ENCODE data around the gene THEMIS. TPM values are rescaled to one million over a fixed set of nuclear protein-coding genes. Genes with fewer than 3 reads are reported as not detected.

Gene THEMIS
- polyA plus RNA-seq, 1 donor from 2014 or later: not detected

GRCh38 chr6:127832381-127832780, 68.5 kb downstream of the THEMIS start:
- no peak overlapping the region for H3K9ac ChIP-seq (ENCODE audit: low read length)
- no peaks in the 10 kb centered on the region for H3F3A ChIP-seq (ENCODE audit: insufficient read depth, low read length, poor library complexity, severe bottlenecking)
- no peaks in the 10 kb centered on the region for H4K20me1 ChIP-seq (ENCODE audit: insufficient read depth)
- no peak overlapping the region for H2AFZ ChIP-seq (ENCODE audit: low read depth, low read length)
- no peak overlapping the region for H3K4me2 ChIP-seq (ENCODE audit: low read length)
- no peaks in the 10 kb centered on the region for H3K36me3 ChIP-seq (ENCODE audit: insufficient read depth, low read length)
- H3K9me3 ChIP-seq (ENCODE audit: low read length): no peaks in the 10 kb centered on the region
- no peaks in the 10 kb centered on the region for H3K9me2 ChIP-seq (ENCODE audit: insufficient read depth, low read length)
- no peak overlapping the region for H3K4me3 ChIP-seq (ENCODE audit: low read length)
- H3K79me2 ChIP-seq (replicated peaks; ENCODE audit: insufficient read depth, low read length): no peaks in the 10 kb centered on the region
- H3K27ac ChIP-seq (ENCODE audit: low read length): no peak overlapping the region
- TF ChIP-seq, protein P1, sequence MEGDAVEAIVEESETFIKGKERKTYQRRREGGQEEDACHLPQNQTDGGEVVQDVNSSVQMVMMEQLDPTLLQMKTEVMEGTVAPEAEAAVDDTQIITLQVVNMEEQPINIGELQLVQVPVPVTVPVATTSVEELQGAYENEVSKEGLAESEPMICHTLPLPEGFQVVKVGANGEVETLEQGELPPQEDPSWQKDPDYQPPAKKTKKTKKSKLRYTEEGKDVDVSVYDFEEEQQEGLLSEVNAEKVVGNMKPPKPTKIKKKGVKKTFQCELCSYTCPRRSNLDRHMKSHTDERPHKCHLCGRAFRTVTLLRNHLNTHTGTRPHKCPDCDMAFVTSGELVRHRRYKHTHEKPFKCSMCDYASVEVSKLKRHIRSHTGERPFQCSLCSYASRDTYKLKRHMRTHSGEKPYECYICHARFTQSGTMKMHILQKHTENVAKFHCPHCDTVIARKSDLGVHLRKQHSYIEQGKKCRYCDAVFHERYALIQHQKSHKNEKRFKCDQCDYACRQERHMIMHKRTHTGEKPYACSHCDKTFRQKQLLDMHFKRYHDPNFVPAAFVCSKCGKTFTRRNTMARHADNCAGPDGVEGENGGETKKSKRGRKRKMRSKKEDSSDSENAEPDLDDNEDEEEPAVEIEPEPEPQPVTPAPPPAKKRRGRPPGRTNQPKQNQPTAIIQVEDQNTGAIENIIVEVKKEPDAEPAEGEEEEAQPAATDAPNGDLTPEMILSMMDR (IDR thresholded peaks at IDR 0.05; ENCODE audit: poor library complexity, severe bottlenecking): no peak
- TF ChIP-seq TAF1 (IDR thresholded peaks at IDR 0.05; ENCODE audit: low read depth) (no peak), MXI1 (conservative IDR thresholded peaks at IDR 0.05; ENCODE audit: poor library complexity, severe bottlenecking) (no peak), RAD21 (conservative IDR thresholded peaks at IDR 0.05) (no peak), EZH2 (IDR thresholded peaks at IDR 0.05; ENCODE audit: borderline replicate concordance, insufficient read depth, low read length, poor library complexity, severe bottlenecking) (no peak)
- TF ChIP-seq, protein P2, sequence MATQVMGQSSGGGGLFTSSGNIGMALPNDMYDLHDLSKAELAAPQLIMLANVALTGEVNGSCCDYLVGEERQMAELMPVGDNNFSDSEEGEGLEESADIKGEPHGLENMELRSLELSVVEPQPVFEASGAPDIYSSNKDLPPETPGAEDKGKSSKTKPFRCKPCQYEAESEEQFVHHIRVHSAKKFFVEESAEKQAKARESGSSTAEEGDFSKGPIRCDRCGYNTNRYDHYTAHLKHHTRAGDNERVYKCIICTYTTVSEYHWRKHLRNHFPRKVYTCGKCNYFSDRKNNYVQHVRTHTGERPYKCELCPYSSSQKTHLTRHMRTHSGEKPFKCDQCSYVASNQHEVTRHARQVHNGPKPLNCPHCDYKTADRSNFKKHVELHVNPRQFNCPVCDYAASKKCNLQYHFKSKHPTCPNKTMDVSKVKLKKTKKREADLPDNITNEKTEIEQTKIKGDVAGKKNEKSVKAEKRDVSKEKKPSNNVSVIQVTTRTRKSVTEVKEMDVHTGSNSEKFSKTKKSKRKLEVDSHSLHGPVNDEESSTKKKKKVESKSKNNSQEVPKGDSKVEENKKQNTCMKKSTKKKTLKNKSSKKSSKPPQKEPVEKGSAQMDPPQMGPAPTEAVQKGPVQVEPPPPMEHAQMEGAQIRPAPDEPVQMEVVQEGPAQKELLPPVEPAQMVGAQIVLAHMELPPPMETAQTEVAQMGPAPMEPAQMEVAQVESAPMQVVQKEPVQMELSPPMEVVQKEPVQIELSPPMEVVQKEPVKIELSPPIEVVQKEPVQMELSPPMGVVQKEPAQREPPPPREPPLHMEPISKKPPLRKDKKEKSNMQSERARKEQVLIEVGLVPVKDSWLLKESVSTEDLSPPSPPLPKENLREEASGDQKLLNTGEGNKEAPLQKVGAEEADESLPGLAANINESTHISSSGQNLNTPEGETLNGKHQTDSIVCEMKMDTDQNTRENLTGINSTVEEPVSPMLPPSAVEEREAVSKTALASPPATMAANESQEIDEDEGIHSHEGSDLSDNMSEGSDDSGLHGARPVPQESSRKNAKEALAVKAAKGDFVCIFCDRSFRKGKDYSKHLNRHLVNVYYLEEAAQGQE (IDR thresholded peaks at IDR 0.05; ENCODE audit: borderline replicate concordance): no peak
- no peaks in the 10 kb centered on the region for H3K27me3 ChIP-seq (ENCODE audit: insufficient read depth, low read depth, low read length)

DNA sequence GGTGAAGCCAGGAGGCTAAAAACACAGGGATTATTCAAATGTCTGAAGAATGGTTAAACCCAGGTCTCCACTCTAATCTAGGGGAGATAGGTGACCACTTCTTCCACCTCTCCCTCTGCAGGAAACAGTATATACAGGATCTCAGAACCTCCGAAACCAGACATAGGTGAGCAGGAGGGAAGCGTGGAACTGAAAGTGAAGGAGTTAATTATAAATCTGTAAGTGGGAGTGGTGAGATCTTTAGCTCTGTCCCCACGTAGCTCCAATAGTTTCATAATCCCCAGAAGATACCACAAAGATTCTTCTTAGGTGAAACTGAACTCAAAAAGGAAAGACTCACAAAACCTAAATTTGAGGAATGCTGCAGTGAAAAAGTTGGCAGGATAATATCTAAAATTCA, 76.8 kb downstream of the THEMIS start:
- no peaks in the 10 kb centered on the region for H3K79me2 ChIP-seq (replicated peaks; ENCODE audit: insufficient read depth, low read length)
- H3K4me3 ChIP-seq (ENCODE audit: low read length): no peak overlapping the region
- H3K9me2 ChIP-seq (ENCODE audit: insufficient read depth, low read length): no peaks in the 10 kb centered on the region
- H3K27me3 ChIP-seq (ENCODE audit: insufficient read depth, low read depth, low read length): no peaks in the 10 kb centered on the region
- no peak overlapping the region for H2AFZ ChIP-seq (ENCODE audit: low read depth, low read length)
- no peak overlapping the region for H3K9ac ChIP-seq (ENCODE audit: low read length)
- H3F3A ChIP-seq (ENCODE audit: insufficient read depth, low read length, poor library complexity, severe bottlenecking): no peaks in the 10 kb centered on the region
- no peaks in the 10 kb centered on the region for H4K20me1 ChIP-seq (ENCODE audit: insufficient read depth)
- no peak overlapping the region for H3K4me2 ChIP-seq (ENCODE audit: low read length)
- no peak overlapping the region for H3K27ac ChIP-seq (ENCODE audit: low read length)
- TF ChIP-seq TAF1 (IDR thresholded peaks at IDR 0.05; ENCODE audit: low read depth) (no peak), POLR2AphosphoS5 (IDR thresholded peaks at IDR 0.05) (no peak), RAD21 (conservative IDR thresholded peaks at IDR 0.05) (no peak), EP300 (conservative IDR thresholded peaks at IDR 0.05; ENCODE audit: poor library complexity, severe bottlenecking) (no peak), MXI1 (conservative IDR thresholded peaks at IDR 0.05; ENCODE audit: poor library complexity, severe bottlenecking) (no peak), SMC3 (conservative IDR thresholded peaks at IDR 0.05; ENCODE audit: poor library complexity) (no peak), EZH2 (IDR thresholded peaks at IDR 0.05; ENCODE audit: borderline replicate concordance, insufficient read depth, low read length, poor library complexity, severe bottlenecking) (no peak)
- TF ChIP-seq, protein P1 (IDR thresholded peaks at IDR 0.05; ENCODE audit: poor library complexity, severe bottlenecking): no peak
- TF ChIP-seq, protein P2 (IDR thresholded peaks at IDR 0.05; ENCODE audit: borderline replicate concordance): no peak
- no peaks in the 10 kb centered on the region for H3K36me3 ChIP-seq (ENCODE audit: insufficient read depth, low read length)
- no peaks in the 10 kb centered on the region for H3K9me3 ChIP-seq (ENCODE audit: low read length)

All from neural cell (in vitro differentiated cells).